ENCODE measurements around the gene GRB2.

The GRB2 gene

DNA sequence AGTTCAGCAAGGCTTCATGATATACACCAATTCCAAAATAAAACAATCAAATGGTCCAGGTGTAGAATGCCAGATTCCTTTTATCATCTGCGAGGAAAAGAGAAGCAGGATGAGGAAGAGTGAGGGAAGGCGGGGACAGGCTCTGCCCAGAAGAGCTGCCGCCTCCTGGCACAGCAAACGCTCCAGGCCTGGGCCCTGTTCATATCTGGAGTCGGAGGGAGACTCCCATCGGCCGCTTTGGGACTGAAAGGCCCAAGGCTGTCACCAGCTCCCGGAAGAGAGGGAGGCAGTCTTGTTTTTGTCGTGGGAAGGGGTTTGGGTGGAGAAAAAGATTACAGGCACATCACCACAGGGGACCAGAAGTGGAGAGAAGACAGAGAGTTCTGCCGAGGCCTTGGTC, 87.3 kb downstream of the GRB2 start:
- TF ChIP-seq EP300 (IDR thresholded peaks at IDR 0.05; ENCODE audit: borderline replicate concordance) (no peak), YY1 (IDR thresholded peaks at IDR 0.05; ENCODE audit: low read depth) (no peak), TAF1 (IDR thresholded peaks at IDR 0.05; ENCODE audit: low read depth) (no peak), CREB1 (IDR thresholded peaks at IDR 0.05; ENCODE audit: low read depth) (no peak), RAD21 (IDR thresholded peaks at IDR 0.05; ENCODE audit: low read depth) (no peak), NFIC (IDR thresholded peaks at IDR 0.05) (no peak), FOXM1 (IDR thresholded peaks at IDR 0.05; ENCODE audit: borderline replicate concordance, low read depth) (no peak), TEAD4 (IDR thresholded peaks at IDR 0.05) (no peak), CEBPB (IDR thresholded peaks at IDR 0.05) (no peak), EGR1 (IDR thresholded peaks at IDR 0.05) (no peak), TCF12 (IDR thresholded peaks at IDR 0.05; ENCODE audit: low read depth) (no peak)
- TF ChIP-seq, protein P1, sequence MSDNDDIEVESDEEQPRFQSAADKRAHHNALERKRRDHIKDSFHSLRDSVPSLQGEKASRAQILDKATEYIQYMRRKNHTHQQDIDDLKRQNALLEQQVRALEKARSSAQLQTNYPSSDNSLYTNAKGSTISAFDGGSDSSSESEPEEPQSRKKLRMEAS (IDR thresholded peaks at IDR 0.05) = no peak
- TF ChIP-seq, protein P2, sequence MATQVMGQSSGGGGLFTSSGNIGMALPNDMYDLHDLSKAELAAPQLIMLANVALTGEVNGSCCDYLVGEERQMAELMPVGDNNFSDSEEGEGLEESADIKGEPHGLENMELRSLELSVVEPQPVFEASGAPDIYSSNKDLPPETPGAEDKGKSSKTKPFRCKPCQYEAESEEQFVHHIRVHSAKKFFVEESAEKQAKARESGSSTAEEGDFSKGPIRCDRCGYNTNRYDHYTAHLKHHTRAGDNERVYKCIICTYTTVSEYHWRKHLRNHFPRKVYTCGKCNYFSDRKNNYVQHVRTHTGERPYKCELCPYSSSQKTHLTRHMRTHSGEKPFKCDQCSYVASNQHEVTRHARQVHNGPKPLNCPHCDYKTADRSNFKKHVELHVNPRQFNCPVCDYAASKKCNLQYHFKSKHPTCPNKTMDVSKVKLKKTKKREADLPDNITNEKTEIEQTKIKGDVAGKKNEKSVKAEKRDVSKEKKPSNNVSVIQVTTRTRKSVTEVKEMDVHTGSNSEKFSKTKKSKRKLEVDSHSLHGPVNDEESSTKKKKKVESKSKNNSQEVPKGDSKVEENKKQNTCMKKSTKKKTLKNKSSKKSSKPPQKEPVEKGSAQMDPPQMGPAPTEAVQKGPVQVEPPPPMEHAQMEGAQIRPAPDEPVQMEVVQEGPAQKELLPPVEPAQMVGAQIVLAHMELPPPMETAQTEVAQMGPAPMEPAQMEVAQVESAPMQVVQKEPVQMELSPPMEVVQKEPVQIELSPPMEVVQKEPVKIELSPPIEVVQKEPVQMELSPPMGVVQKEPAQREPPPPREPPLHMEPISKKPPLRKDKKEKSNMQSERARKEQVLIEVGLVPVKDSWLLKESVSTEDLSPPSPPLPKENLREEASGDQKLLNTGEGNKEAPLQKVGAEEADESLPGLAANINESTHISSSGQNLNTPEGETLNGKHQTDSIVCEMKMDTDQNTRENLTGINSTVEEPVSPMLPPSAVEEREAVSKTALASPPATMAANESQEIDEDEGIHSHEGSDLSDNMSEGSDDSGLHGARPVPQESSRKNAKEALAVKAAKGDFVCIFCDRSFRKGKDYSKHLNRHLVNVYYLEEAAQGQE (IDR thresholded peaks at IDR 0.05; ENCODE audit: low read depth) = no peak

DNA sequence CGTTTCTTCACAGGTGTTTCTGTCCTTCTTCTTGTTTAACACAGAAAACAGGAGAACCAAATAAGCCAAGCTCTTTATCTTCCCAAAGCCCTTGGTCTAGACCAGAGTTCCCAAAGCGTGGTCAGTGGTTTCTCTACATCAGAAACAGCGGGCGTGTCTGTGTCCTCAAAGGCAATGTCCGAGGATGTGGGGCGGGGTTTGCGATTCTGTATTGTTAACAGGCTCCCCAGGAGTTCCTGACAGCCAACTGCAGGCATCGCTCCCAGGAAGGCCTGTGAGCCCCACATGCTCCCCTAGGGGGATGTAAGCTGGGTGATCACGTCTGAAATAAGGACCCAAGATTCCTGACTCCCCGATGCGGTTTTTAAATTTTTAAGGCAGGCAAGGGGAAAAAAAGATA, 87.8 kb downstream of the GRB2 start:
- TF ChIP-seq ZBTB7A (IDR thresholded peaks at IDR 0.05; ENCODE audit: low read depth) (no peak), TEAD4 (IDR thresholded peaks at IDR 0.05) (no peak), TAF1 (IDR thresholded peaks at IDR 0.05; ENCODE audit: low read depth) (no peak), EP300 (IDR thresholded peaks at IDR 0.05; ENCODE audit: borderline replicate concordance) (no peak), CREB1 (IDR thresholded peaks at IDR 0.05; ENCODE audit: low read depth) (no peak), NFIC (IDR thresholded peaks at IDR 0.05) (no peak), EGR1 (IDR thresholded peaks at IDR 0.05) (no peak), CEBPB (IDR thresholded peaks at IDR 0.05) (no peak), RAD21 (IDR thresholded peaks at IDR 0.05; ENCODE audit: low read depth) (no peak)
- TF ChIP-seq, protein P2 (IDR thresholded peaks at IDR 0.05; ENCODE audit: low read depth) = no peak
- TF ChIP-seq, protein P1 (IDR thresholded peaks at IDR 0.05) = no peak
- TF ChIP-seq, protein P3, sequence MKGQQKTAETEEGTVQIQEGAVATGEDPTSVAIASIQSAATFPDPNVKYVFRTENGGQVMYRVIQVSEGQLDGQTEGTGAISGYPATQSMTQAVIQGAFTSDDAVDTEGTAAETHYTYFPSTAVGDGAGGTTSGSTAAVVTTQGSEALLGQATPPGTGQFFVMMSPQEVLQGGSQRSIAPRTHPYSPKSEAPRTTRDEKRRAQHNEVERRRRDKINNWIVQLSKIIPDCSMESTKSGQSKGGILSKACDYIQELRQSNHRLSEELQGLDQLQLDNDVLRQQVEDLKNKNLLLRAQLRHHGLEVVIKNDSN (IDR thresholded peaks at IDR 0.05) = no peak

DNA sequence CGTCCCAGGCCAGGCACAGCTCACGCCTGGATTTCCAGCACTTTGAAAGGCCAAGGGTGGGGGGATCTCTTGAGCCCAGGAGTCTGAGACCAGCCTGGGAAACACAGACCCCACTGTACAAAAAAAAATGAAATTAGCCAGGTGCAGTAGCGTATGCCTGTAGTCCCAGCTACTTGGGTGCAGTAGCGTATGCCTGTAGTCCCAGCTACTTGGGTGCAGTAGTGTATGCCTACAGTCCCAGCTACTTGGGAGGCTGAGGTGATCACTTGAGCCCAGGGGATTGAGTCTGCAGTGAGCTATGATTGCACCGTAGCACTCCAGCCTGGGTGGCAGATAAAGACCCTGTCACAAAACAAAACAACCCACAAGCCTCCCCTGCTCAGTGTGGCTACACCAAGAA, 89.2 kb downstream of the GRB2 start:
- TF ChIP-seq ZBTB7A (IDR thresholded peaks at IDR 0.05; ENCODE audit: low read depth) (no peak), EGR1 (IDR thresholded peaks at IDR 0.05) (no peak), TAF1 (IDR thresholded peaks at IDR 0.05; ENCODE audit: low read depth) (no peak), FOXM1 (IDR thresholded peaks at IDR 0.05; ENCODE audit: borderline replicate concordance, low read depth) (no peak)

DNA sequence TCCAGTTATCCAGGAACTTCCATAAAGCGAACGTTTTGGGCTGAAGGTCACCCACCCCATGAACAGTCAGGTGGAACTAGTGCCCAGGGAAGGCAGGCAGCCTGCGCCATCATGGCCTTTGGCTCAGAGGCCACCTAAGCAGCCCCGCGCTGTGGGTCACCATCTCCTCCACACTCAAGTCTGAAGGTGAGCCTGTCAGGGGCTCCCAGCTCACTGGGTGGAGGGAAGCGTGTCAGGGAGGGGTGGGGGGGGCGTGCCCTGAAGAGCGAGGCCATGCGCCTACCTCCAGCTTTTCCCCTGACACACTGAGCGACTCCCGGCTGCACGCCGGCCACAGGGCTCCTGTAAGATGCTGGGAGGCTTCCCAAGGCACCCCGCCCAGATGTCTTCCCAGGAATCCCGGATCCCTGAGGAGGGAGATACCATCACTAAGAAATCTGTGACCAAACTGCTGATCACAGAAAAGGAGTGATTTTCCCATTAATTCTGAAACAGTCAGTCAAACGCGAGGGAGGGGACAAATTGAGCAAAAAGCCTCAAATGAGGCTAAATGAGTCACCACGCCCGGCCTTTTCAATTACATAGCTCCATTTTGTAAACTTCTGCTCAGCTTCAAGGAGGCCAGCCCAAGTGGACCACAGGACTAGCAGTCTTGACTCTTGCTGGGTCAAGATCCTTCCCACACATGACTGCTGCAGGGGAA, 89.8 kb downstream of the GRB2 start:
- TF ChIP-seq TAF1 (IDR thresholded peaks at IDR 0.05; ENCODE audit: low read depth) = no peak
- TF ChIP-seq CREB1 (IDR thresholded peaks at IDR 0.05; ENCODE audit: low read depth) = no peak
- TF ChIP-seq, protein P3 (IDR thresholded peaks at IDR 0.05) = no peak
- TF ChIP-seq TCF12 (IDR thresholded peaks at IDR 0.05; ENCODE audit: low read depth) = no peak
- no peak for TF ChIP-seq EP300 (IDR thresholded peaks at IDR 0.05; ENCODE audit: borderline replicate concordance)
- no peak for TF ChIP-seq ZBTB7A (IDR thresholded peaks at IDR 0.05; ENCODE audit: low read depth)
- TF ChIP-seq NFIC (IDR thresholded peaks at IDR 0.05) = no peak
- TF ChIP-seq, protein P2 (IDR thresholded peaks at IDR 0.05; ENCODE audit: low read depth) = no peak
- no peak for TF ChIP-seq EGR1 (IDR thresholded peaks at IDR 0.05)
- TF ChIP-seq YY1 (IDR thresholded peaks at IDR 0.05; ENCODE audit: low read depth) = no peak
- TF ChIP-seq RAD21 (IDR thresholded peaks at IDR 0.05; ENCODE audit: low read depth) = no peak
- no peak for TF ChIP-seq TEAD4 (IDR thresholded peaks at IDR 0.05)
